ENCODE measurements around the gene KANSL1L.

- TF ChIP-seq, protein P1, sequence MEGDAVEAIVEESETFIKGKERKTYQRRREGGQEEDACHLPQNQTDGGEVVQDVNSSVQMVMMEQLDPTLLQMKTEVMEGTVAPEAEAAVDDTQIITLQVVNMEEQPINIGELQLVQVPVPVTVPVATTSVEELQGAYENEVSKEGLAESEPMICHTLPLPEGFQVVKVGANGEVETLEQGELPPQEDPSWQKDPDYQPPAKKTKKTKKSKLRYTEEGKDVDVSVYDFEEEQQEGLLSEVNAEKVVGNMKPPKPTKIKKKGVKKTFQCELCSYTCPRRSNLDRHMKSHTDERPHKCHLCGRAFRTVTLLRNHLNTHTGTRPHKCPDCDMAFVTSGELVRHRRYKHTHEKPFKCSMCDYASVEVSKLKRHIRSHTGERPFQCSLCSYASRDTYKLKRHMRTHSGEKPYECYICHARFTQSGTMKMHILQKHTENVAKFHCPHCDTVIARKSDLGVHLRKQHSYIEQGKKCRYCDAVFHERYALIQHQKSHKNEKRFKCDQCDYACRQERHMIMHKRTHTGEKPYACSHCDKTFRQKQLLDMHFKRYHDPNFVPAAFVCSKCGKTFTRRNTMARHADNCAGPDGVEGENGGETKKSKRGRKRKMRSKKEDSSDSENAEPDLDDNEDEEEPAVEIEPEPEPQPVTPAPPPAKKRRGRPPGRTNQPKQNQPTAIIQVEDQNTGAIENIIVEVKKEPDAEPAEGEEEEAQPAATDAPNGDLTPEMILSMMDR (IDR thresholded peaks at IDR 0.05; ENCODE audit: insufficient read depth, low read length) = no peak
- TF ChIP-seq POLR2AphosphoS5 (IDR thresholded peaks at IDR 0.05; ENCODE audit: low read depth) (no peak), GABPA (IDR thresholded peaks at IDR 0.05; ENCODE audit: low read depth) (no peak), SPI1 (IDR thresholded peaks at IDR 0.05; ENCODE audit: borderline replicate concordance, low read depth) (no peak)
- TF ChIP-seq, protein P2, sequence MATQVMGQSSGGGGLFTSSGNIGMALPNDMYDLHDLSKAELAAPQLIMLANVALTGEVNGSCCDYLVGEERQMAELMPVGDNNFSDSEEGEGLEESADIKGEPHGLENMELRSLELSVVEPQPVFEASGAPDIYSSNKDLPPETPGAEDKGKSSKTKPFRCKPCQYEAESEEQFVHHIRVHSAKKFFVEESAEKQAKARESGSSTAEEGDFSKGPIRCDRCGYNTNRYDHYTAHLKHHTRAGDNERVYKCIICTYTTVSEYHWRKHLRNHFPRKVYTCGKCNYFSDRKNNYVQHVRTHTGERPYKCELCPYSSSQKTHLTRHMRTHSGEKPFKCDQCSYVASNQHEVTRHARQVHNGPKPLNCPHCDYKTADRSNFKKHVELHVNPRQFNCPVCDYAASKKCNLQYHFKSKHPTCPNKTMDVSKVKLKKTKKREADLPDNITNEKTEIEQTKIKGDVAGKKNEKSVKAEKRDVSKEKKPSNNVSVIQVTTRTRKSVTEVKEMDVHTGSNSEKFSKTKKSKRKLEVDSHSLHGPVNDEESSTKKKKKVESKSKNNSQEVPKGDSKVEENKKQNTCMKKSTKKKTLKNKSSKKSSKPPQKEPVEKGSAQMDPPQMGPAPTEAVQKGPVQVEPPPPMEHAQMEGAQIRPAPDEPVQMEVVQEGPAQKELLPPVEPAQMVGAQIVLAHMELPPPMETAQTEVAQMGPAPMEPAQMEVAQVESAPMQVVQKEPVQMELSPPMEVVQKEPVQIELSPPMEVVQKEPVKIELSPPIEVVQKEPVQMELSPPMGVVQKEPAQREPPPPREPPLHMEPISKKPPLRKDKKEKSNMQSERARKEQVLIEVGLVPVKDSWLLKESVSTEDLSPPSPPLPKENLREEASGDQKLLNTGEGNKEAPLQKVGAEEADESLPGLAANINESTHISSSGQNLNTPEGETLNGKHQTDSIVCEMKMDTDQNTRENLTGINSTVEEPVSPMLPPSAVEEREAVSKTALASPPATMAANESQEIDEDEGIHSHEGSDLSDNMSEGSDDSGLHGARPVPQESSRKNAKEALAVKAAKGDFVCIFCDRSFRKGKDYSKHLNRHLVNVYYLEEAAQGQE (IDR thresholded peaks at IDR 0.05; ENCODE audit: insufficient replicate concordance, low read depth) = no peak
These were observed 28.6 kb upstream of the KANSL1L start for GRCh38 chr2:210199854-210200253.
